Measurements from ENCODE around the gene TNFRSF1A. TPM values are rescaled to one million over a fixed set of nuclear protein-coding genes. Genes with fewer than 3 reads are reported as not detected.

TNFRSF1A gene
- polyA plus RNA-seq, 2 of the 4 experiments (the other 2 are of a cell fraction): 416 to 460 TPM

DNA sequence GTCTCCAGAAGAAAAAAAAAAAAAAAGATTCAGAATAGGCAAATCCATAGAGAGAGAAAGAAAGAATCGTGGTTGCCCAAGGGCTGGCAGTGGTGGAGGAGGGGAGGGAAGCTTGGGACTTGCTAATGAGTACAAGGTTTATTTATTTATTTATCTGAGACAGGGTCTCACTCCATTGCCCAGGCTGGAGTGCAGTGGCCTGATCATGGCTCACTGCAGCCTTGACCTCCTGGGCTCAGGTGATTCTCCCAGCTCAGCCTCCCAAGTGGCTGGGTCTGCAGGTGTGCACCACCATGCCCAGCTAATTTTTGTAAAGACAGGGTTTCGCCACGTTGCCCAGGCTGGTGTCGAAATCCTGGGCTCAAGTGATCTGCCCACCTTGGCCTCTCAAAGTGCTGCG lies 9.7 kb upstream of the TNFRSF1A start:
- FAIRE-seq (no peak), DNase-seq (ENCODE audit: low read depth in 1 of 2, low spot score in 1 of 2) (no peak), ATAC-seq (no peak)
- 82% methylated on average over 5 of the region's 5 CpGs for WGBS (ENCODE audit: missing lambda C conversion rate)
- H3K4me3 ChIP-seq: no peak overlapping the region
- no peak overlapping the region for H3K27ac ChIP-seq
- no peak overlapping the region for H3K4me2 ChIP-seq
- ChIA-PET POLR2A (interaction anchor here (0.7 to 1.0 kb wide), 3 partner anchors 10 to 31 kb away, joined by 3 read pairs; no protein-coding TSS in a partner anchor), CTCF (interaction anchor here (0.7 to 29.7 kb wide), 6 partner anchors 14 to 299 kb away, joined by 3 to 705 read pairs (median 4); partner anchors contain the start of gene SCNN1A)
- H3K9me3 ChIP-seq: no peaks in the 10 kb centered on the region
- no peak for TF ChIP-seq HOXB5 (CRISPR knock-in tag; IDR thresholded peaks at IDR 0.05)
- no peak for TF ChIP-seq PHF8 (IDR thresholded peaks at IDR 0.05; ENCODE audit: borderline replicate concordance, low read depth)
- no peak for TF ChIP-seq CHD2 (IDR thresholded peaks at IDR 0.05; ENCODE audit: low read length, partially characterized antibody)
- no peak for TF ChIP-seq KDM5A (IDR thresholded peaks at IDR 0.05)
- no peak for TF ChIP-seq HDAC2 (IDR thresholded peaks at IDR 0.05)
- no peak for TF ChIP-seq POLR2A (IDR thresholded peaks at IDR 0.05; ENCODE audit: low read length)
- TF ChIP-seq, protein P1, sequence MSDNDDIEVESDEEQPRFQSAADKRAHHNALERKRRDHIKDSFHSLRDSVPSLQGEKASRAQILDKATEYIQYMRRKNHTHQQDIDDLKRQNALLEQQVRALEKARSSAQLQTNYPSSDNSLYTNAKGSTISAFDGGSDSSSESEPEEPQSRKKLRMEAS (IDR thresholded peaks at IDR 0.05): no peak
- TF ChIP-seq RNF2 (IDR thresholded peaks at IDR 0.05; ENCODE audit: borderline replicate concordance, low read depth): no peak
- no peak for TF ChIP-seq EP300 (IDR thresholded peaks at IDR 0.05)
- no peak for TF ChIP-seq SMC3 (IDR thresholded peaks at IDR 0.05)
- TF ChIP-seq, protein P2, sequence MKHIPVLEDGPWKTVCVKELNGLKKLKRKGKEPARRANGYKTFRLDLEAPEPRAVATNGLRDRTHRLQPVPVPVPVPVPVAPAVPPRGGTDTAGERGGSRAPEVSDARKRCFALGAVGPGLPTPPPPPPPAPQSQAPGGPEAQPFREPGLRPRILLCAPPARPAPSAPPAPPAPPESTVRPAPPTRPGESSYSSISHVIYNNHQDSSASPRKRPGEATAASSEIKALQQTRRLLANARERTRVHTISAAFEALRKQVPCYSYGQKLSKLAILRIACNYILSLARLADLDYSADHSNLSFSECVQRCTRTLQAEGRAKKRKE (CRISPR knock-in tag; IDR thresholded peaks at IDR 0.05; ENCODE audit: low read depth): no peak
- no peak for TF ChIP-seq CBX8 (IDR thresholded peaks at IDR 0.05)
- TF ChIP-seq, protein P3, sequence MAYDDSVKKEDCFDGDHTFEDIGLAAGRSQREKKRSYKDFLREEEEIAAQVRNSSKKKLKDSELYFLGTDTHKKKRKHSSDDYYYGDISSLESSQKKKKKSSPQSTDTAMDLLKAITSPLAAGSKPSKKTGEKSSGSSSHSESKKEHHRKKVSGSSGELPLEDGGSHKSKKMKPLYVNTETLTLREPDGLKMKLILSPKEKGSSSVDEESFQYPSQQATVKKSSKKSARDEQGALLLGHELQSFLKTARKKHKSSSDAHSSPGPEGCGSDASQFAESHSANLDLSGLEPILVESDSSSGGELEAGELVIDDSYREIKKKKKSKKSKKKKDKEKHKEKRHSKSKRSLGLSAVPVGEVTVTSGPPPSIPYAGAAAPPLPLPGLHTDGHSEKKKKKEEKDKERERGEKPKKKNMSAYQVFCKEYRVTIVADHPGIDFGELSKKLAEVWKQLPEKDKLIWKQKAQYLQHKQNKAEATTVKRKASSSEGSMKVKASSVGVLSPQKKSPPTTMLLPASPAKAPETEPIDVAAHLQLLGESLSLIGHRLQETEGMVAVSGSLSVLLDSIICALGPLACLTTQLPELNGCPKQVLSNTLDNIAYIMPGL (CRISPR knock-in tag; IDR thresholded peaks at IDR 0.05; ENCODE audit: borderline replicate concordance): no peak
- TF ChIP-seq NR3C1 (IDR thresholded peaks at IDR 0.05): no peak
- TF ChIP-seq, protein P4, sequence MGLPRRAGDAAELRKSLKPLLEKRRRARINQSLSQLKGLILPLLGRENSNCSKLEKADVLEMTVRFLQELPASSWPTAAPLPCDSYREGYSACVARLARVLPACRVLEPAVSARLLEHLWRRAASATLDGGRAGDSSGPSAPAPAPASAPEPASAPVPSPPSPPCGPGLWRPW (IDR thresholded peaks at IDR 0.05): no peak
- TF ChIP-seq CHD4 (IDR thresholded peaks at IDR 0.05; ENCODE audit: borderline replicate concordance): no peak
- no peak for TF ChIP-seq FOXS1 (CRISPR knock-in tag; IDR thresholded peaks at IDR 0.05)
- TF ChIP-seq, protein P5, sequence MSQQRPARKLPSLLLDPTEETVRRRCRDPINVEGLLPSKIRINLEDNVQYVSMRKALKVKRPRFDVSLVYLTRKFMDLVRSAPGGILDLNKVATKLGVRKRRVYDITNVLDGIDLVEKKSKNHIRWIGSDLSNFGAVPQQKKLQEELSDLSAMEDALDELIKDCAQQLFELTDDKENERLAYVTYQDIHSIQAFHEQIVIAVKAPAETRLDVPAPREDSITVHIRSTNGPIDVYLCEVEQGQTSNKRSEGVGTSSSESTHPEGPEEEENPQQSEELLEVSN (IDR thresholded peaks at IDR 0.05; ENCODE audit: borderline replicate concordance, low read depth): no peak
- no peak for TF ChIP-seq ZSCAN20 (CRISPR knock-in tag; IDR thresholded peaks at IDR 0.05)
- no peak for TF ChIP-seq RAD21 (conservative IDR thresholded peaks at IDR 0.05 in 1 of 2, IDR thresholded peaks at IDR 0.05 in 1 of 2)
- H3K4me1 ChIP-seq: peaks cover 2% of the 10 kb centered on the region; the same call in 2 of the 3 replicates

DNA sequence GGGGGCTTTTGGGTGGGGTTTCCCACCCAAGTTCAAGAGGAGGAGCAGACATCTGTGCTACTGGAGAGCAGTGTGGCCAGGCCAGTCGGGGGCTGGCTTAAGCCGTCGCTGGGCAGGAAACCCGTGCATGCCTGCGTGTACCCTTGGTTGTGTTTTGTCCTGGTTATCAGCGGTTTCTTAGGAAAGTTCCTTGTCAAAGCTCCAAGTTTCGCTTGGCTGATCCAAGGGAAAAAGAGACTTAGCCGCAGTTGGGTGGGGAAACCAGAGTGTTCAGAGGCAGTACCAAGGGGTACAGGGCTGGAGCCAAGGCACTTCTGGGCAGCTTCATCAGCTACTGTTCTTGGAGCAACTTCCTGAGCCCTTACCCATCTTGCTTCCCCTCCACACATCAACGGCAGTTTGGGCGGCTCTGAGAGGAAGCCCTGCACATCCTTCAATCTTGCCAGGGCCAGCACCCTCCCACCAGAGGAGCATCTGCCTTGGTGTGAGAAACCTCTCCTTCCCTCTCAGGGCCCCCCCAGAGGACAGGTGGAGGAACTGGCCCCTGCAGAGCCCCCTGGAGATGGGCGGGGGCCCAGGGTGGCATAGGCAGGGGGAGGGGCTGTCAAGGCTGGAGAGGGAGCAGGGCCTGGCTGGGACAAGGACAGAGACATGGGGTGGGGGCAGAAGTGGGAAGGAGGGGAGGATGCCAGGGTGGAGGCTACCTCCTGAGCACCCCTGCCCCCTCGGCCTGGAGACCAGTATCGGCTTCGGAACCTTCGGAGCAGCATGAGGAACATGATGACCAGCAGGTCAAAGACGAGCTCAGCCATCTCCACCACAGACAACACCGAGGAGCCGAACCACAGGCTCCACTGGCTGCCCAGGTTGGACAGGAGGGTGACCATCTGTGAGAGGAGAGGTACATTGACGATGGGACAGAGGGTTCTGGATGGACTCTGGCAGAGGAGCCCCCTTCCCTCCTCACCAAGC lies 5.8 kb upstream of the TNFRSF1A start:
- Histone ChIP-seq H3K9me3 (no peaks in the 10 kb centered on the region), H3K27ac (peak overlapping the region; percentile 95 to 98; a peak in 4 of 6 replicates), H3K4me2 (no peak overlapping the region), H3K4me3 (no peak overlapping the region), H3K4me1 (peaks cover 42% of the 10 kb centered on the region)
- POLR2A ChIA-PET: no interaction called here
- CTCF ChIA-PET: interaction anchor here (1.4 to 29.7 kb wide), 5 partner anchors 12 to 118 kb away, joined by 3 to 705 read pairs (median 7); partner anchors contain the start of gene SCNN1A
- ATAC-seq: no peak
- FAIRE-seq: no peak
- 92% methylated on average over 19 of the region's 19 CpGs for WGBS (ENCODE audit: missing lambda C conversion rate)
- no peak for DNase-seq (ENCODE audit: low read depth in 1 of 2, low spot score in 1 of 2)
- TF ChIP-seq KDM1A (IDR thresholded peaks at IDR 0.05; ENCODE audit: low read depth): no peak
- TF ChIP-seq SMC3 (IDR thresholded peaks at IDR 0.05): no peak
- no peak for TF ChIP-seq PHF8 (IDR thresholded peaks at IDR 0.05; ENCODE audit: borderline replicate concordance, low read depth)
- no peak for TF ChIP-seq MYC (IDR thresholded peaks at IDR 0.05; ENCODE audit: borderline replicate concordance, low read length)
- no peak for TF ChIP-seq HOXB13 (CRISPR knock-in tag; IDR thresholded peaks at IDR 0.05; ENCODE audit: low read depth)
- TF ChIP-seq ZC3H11A (IDR thresholded peaks at IDR 0.05): no peak
- TF ChIP-seq MAFK (IDR thresholded peaks at IDR 0.05; ENCODE audit: partially characterized antibody): no peak
- no peak for TF ChIP-seq TP53 (CRISPR knock-in tag; IDR thresholded peaks at IDR 0.05)
- TF ChIP-seq RCOR1 (IDR thresholded peaks at IDR 0.05; ENCODE audit: low read depth, low read length): no peak
- TF ChIP-seq TFCP2L1 (CRISPR knock-in tag; IDR thresholded peaks at IDR 0.05): no peak
- TF ChIP-seq NPAS2 (CRISPR knock-in tag; IDR thresholded peaks at IDR 0.05; ENCODE audit: borderline replicate concordance): no peak
- no peak for TF ChIP-seq CBX8 (IDR thresholded peaks at IDR 0.05)
- no peak for TF ChIP-seq NR3C1 (IDR thresholded peaks at IDR 0.05)
- no peak for TF ChIP-seq JUNB (IDR thresholded peaks at IDR 0.05)
